Measurements from ENCODE around the gene SRPK2.

SRPK2 gene

GRCh38 chr7:105133986-105134655 lies 254.6 kb downstream of the SRPK2 start:
- no peak for DNase-seq (ENCODE audit: low read depth)

- DNase-seq (ENCODE audit: low read depth), result no peak
These were observed 255.4 kb downstream of the SRPK2 start for GRCh38 chr7:105133358-105133757.

- DNase-seq (ENCODE audit: low read depth), result no peak
These were observed 255.9 kb downstream of the SRPK2 start for GRCh38 chr7:105132835-105133234.

GRCh38 chr7:105132335-105132734 lies 256.4 kb downstream of the SRPK2 start:
- DNase-seq (ENCODE audit: low read depth), result no peak

- DNase-seq (ENCODE audit: low read depth), result no peak
These were observed 256.8 kb downstream of the SRPK2 start for GRCh38 chr7:105131890-105132289.

GRCh38 chr7:105131033-105131656 lies 257.6 kb downstream of the SRPK2 start:
- no peak for DNase-seq (ENCODE audit: low read depth)

- no peak for DNase-seq (ENCODE audit: low read depth)
These were observed 258.1 kb downstream of the SRPK2 start for GRCh38 chr7:105130580-105130979.

GRCh38 chr7:105130048-105130447 lies 258.7 kb downstream of the SRPK2 start:
- no peak for DNase-seq (ENCODE audit: low read depth)

GRCh38 chr7:105127179-105127578 lies 261.5 kb downstream of the SRPK2 start:
- no peak for DNase-seq (ENCODE audit: low read depth)

GRCh38 chr7:105126436-105126975 lies 262.2 kb downstream of the SRPK2 start:
- no peak for DNase-seq (ENCODE audit: low read depth)

GRCh38 chr7:105125745-105126144 lies 263.0 kb downstream of the SRPK2 start:
- no peak for DNase-seq (ENCODE audit: low read depth)

GRCh38 chr7:105122619-105123018 lies 266.1 kb downstream of the SRPK2 start:
- no peak for DNase-seq (ENCODE audit: low read depth)

GRCh38 chr7:105118612-105119600 lies 269.8 kb downstream of the SRPK2 start:
- no peak for DNase-seq (ENCODE audit: low read depth)

GRCh38 chr7:105112440-105113418 lies 276.0 kb downstream of the SRPK2 start:
- DNase-seq (ENCODE audit: low read depth), result no peak

GRCh38 chr7:105107458-105107857 lies 281.3 kb downstream of the SRPK2 start:
- DNase-seq (ENCODE audit: low read depth), result no peak

- DNase-seq (ENCODE audit: low read depth), result no peak
These were observed 282.2 kb downstream of the SRPK2 start for GRCh38 chr7:105106473-105106872.

- DNase-seq (ENCODE audit: low read depth), result no peak
These were observed 283.1 kb downstream of the SRPK2 start for GRCh38 chr7:105105579-105105978.

GRCh38 chr7:105102557-105103352 lies 286.0 kb downstream of the SRPK2 start:
- no peak for DNase-seq (ENCODE audit: low read depth)

- DNase-seq (ENCODE audit: low read depth), result no peak
These were observed 286.9 kb downstream of the SRPK2 start for GRCh38 chr7:105101864-105102263.

- no peak for DNase-seq (ENCODE audit: low read depth)
These were observed 289.7 kb downstream of the SRPK2 start for GRCh38 chr7:105098863-105099515.

All from stimulated activated CD4-positive, alpha-beta T cell treated with anti-CD3 and anti-CD28 coated beads, Interleukin-2, amount 100 ng/mL, for 4 hours (primary cell).